B cell (primary cell): ENCODE results near the gene BHMT.

Source experiments
- EZH2 ChIP-seq: IDR thresholded peaks from 2 replicates; pipeline ENCODE4 v1.6.1; 2012; ENCODE audit warnings: borderline replicate concordance, low read depth, mild to moderate bottlenecking, moderate library complexity, low read length; ENCODE audit not compliant: insufficient read depth, poor library complexity, severe bottlenecking
- TF ChIP-seq, protein P1 (sequence below): fragments of 200-600 bp; IDR thresholded peaks from one replicate; pipeline ENCODE4 v1.8.0; 2022; ENCODE audit warnings: antibody characterized with exemption, mild to moderate bottlenecking

- TF ChIP-seq, protein P1, sequence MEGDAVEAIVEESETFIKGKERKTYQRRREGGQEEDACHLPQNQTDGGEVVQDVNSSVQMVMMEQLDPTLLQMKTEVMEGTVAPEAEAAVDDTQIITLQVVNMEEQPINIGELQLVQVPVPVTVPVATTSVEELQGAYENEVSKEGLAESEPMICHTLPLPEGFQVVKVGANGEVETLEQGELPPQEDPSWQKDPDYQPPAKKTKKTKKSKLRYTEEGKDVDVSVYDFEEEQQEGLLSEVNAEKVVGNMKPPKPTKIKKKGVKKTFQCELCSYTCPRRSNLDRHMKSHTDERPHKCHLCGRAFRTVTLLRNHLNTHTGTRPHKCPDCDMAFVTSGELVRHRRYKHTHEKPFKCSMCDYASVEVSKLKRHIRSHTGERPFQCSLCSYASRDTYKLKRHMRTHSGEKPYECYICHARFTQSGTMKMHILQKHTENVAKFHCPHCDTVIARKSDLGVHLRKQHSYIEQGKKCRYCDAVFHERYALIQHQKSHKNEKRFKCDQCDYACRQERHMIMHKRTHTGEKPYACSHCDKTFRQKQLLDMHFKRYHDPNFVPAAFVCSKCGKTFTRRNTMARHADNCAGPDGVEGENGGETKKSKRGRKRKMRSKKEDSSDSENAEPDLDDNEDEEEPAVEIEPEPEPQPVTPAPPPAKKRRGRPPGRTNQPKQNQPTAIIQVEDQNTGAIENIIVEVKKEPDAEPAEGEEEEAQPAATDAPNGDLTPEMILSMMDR: no peak
- no peak for TF ChIP-seq EZH2
Observed at GRCh38 chr5:79149433-79149832, 37.8 kb downstream of the BHMT start.
